Activated CD8-positive, alpha-beta T cell treated with anti-CD3 and anti-CD28 coated beads, Interleukin-2, amount 10 ng/mL, durations not matched to agents 7 days and 5 days (primary cell): Measurements from ENCODE around the gene JADE1. TPM values are rescaled to one million over a fixed set of nuclear protein-coding genes. Genes with fewer than 3 reads are reported as not detected.

Experiments used
- ATAC-seq: fragments of 150-1000 bp; cut with Tn5 transposase; one replicate; pipeline ENCODE4 v1.10.0; 2021; ENCODE audit warnings: moderate library complexity
- CTCF ChIA-PET: fragments of 350-600 bp; sonication (Branson Sonifier 250); formaldehyde crosslinking; loops from one replicate; lab custom pipeline; 2021; ENCODE audit warnings: antibody characterized with exemption; lab: Charles Lee
- POLR2A ChIA-PET: fragments of 350-600 bp; sonication (Branson Sonifier 250); formaldehyde crosslinking; loops from one replicate; lab custom pipeline; 2021; ENCODE audit warnings: antibody characterized with exemption; lab: Charles Lee
- DNase-seq: peaks from one replicate; pipeline ENCODE4 v3.0.0-alpha.2; 2020
- H3K27ac Mint-ChIP-seq: one replicate; pipeline ENCODE4 v1.8.0; 2021; ENCODE audit warnings: mild to moderate bottlenecking, mixed read lengths
- H3K27me3 Mint-ChIP-seq: one replicate; pipeline ENCODE4 v1.8.0; 2021; ENCODE audit warnings: low read depth, mixed read lengths
- H3K36me3 Mint-ChIP-seq: one replicate; pipeline ENCODE4 v1.8.0; 2021; ENCODE audit warnings: low read depth, mixed read lengths
- H3K4me1 Mint-ChIP-seq: one replicate; pipeline ENCODE4 v1.8.0; 2021; ENCODE audit warnings: low read depth, mixed read lengths
- H3K4me3 Mint-ChIP-seq: one replicate; pipeline ENCODE4 v1.8.0; 2021; ENCODE audit warnings: mild to moderate bottlenecking, mixed read lengths
- H3K9me3 Mint-ChIP-seq: one replicate; pipeline ENCODE4 v1.8.0; 2022; ENCODE audit warnings: mixed read lengths; ENCODE audit not compliant: insufficient read depth
- total RNA-seq, 2 experiments: library from RNA; stranded (reverse); gene quantifications; one replicate each; pipeline ENCODE4 v1.2.3, GENCODE V29; 2021

JADE1 gene
- total RNA-seq, 2 experiments from 2014 or later: 33.5 to 36.0 TPM

DNA sequence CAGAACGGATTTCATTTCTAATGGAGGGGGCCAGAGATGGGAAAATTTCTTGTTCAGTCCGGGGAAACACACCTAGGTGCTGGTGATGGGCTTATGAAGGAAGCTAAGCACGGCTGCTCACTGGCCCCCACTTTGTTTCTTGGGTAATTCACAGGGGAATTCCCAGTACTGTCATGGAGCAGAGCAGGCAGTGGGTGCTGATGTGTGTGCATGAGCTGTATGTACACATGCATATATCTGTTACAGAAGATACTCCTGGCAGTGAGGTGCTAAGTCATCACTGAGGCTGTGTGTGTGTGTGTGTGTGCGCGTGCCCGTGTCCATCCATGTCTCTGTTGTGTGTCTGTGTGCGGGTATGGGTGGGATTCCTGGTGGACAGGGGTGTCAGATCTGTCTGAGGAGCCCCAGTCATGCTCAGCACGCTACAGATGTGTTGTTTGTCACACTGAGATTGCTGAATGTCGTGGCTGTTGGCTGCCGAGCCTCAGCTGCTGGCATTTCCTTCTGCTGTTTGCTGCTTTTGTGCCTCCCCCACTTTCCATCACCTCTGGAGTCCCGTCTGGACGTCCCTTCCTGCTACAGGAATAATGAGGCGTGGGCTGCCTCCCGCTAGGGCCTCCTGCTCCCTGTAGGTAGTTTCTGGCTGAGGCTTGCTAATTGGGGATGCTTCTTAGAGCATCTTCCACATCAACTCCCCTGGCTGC is 53.3 kb downstream of the JADE1 start:
- Mint-ChIP-seq H3K9me3 (no peaks in the 10 kb centered on the region), H3K4me3 (no peak overlapping the region), H3K4me1 (peaks cover 47% of the 10 kb centered on the region), H3K36me3 (peaks cover 80% of the 10 kb centered on the region), H3K27me3 (no peaks in the 10 kb centered on the region), H3K27ac (peak overlapping the region; percentile 51)
- DNase-seq (no peak), ATAC-seq (no peak)
- ChIA-PET CTCF (interaction anchor here (1.0 to 2.3 kb wide), 11 partner anchors 8 to 232 kb away, joined by 3 to 18 read pairs (median 4); no protein-coding TSS in a partner anchor), POLR2A (interaction anchor here (0.9 to 1.8 kb wide), 2 partner anchors 10 to 51 kb away, joined by 3 to 12 read pairs; no protein-coding TSS in a partner anchor)

DNA sequence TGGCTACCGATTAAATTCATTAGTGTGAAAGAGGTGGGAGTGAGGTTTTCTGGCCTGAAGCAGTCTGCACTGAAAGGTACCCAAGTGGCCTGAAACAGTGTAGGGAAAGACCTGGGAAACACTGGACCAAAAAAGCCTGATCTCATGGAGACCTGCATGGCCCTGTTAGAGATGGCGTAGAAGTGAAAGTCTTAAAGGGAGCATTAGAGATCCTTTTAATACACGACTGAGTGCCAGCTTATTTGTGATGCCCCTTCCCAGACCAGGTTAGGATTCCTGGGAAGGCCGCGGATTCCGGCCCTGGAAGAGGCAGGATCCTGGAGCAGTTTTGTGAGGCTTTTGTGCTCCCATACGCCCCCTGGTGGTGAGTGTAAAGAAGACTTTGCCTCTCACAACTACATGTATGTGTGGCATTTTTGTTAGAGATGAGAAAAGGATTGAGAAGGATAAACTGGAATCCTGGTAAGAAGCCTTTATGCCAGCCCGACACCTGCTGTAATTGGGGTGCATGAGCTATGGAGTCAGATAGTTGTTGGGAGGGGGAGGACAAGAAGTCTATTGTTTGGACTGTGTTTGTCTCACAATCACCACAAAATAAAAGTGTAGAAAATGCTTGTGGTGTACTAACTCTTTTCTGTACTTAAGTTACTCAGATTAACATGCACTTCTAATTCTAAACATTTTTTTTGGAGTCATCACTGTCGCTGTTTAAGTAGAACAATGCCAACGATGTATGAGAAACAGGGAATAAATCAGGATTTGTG is 54.0 kb downstream of the JADE1 start:
- no peak overlapping the region for H3K4me3 Mint-ChIP-seq
- H3K9me3 Mint-ChIP-seq: no peaks in the 10 kb centered on the region
- peaks cover 79% of the 10 kb centered on the region for H3K36me3 Mint-ChIP-seq
- H3K27me3 Mint-ChIP-seq: no peaks in the 10 kb centered on the region
- ChIA-PET CTCF (interaction anchor here (1.0 to 2.3 kb wide), 10 partner anchors 9 to 230 kb away, joined by 3 to 18 read pairs (median 4); partner anchors contain the start of genes JADE1 and SCLT1), POLR2A (interaction anchor here (1.8 kb wide), 1 partner anchor 51 kb away, joined by 12 read pairs; no protein-coding TSS in a partner anchor)
- H3K27ac Mint-ChIP-seq: peak overlapping the region; percentile 51
- peaks cover 47% of the 10 kb centered on the region for H3K4me1 Mint-ChIP-seq
- DNase-seq (peak; percentile 73), ATAC-seq (peak; percentile 62)

DNA sequence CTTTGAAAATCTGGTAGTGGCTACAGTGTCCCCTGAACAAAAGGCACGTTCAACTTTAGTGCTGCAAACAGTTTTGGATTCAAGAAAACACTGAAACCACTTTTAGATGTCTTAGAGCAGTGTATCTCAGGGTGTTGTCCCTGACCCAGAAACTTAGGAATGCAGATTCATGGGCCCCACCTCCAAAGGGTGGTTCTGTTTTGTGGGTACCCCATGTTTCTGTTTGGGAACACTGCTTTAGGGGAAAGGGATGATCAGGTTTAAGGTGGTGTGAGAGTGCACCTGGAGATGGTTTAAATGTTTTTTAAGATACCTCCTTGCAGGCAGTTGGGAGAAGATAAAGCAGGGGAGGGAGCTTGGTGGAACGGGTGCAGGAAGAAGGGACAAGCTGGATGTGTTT is 55.6 kb downstream of the JADE1 start:
- ATAC-seq (no peak), DNase-seq (no peak)
- H3K4me1 Mint-ChIP-seq: peaks cover 35% of the 10 kb centered on the region
- no peak overlapping the region for H3K27ac Mint-ChIP-seq
- POLR2A ChIA-PET: no interaction called here
- H3K9me3 Mint-ChIP-seq: no peaks in the 10 kb centered on the region
- H3K4me3 Mint-ChIP-seq: no peak overlapping the region
- H3K36me3 Mint-ChIP-seq: peaks cover 80% of the 10 kb centered on the region
- CTCF ChIA-PET: interaction anchor here (0.6 to 1.6 kb wide), 2 partner anchors 53 to 776 kb away, joined by 3 to 8 read pairs; no protein-coding TSS in a partner anchor
- H3K27me3 Mint-ChIP-seq: no peaks in the 10 kb centered on the region

DNA sequence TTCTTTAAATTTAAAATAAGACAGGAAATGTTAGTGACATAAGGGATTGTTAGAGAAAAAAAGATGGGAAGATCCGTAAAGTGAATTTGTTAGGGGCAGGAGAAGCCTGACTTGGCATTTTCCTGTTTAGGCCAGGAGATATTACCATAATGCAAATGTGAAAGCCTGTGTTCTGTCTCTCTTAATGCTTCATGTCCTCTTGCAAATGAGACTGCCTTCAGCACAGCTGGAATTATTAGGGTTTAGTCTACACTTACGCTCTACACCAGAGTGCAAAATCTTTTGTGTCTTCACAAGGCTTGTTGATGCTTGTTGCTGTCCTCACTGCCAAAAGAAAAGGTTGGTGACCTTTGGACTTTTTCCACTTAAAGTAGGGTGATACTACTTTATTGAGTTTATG is 56.8 kb downstream of the JADE1 start:
- Mint-ChIP-seq H3K4me3 (no peak overlapping the region), H3K36me3 (peaks cover 80% of the 10 kb centered on the region), H3K4me1 (peaks cover 24% of the 10 kb centered on the region), H3K27ac (no peak overlapping the region), H3K27me3 (no peaks in the 10 kb centered on the region), H3K9me3 (no peaks in the 10 kb centered on the region)
- DNase-seq: no peak
- ATAC-seq: no peak
- ChIA-PET CTCF (interaction anchor here (1.0 to 1.6 kb wide), 3 partner anchors 9 to 57 kb away, joined by 3 to 8 read pairs (median 6); partner anchors contain the start of gene JADE1), POLR2A (no interaction called here)

DNA sequence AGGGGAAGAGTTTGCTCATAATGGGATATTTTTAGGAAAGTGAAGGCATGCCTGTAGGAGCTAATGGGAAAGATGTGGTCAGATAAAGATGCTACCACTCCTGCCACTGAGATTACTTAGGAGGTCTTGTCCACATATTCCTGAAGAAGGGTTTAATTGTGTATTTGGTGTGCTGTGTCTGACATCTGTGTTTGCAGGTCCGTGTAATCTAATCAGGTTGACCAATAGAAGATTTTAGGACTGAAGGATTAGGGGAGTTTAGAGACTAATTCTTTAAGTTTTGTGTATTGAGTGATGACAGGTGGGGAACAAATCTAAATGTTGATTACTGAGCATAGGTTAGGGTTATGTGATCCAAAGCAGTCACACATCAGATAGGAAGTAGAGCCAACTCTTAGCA is 57.2 kb downstream of the JADE1 start:
- Mint-ChIP-seq H3K9me3 (no peaks in the 10 kb centered on the region), H3K4me1 (peaks cover 20% of the 10 kb centered on the region), H3K36me3 (peaks cover 80% of the 10 kb centered on the region), H3K27ac (no peak overlapping the region), H3K27me3 (no peaks in the 10 kb centered on the region), H3K4me3 (no peak overlapping the region)
- CTCF ChIA-PET: interaction anchor here (1.6 kb wide), 2 partner anchors 10 to 54 kb away, joined by 6 to 8 read pairs; no protein-coding TSS in a partner anchor
- ATAC-seq (no peak), DNase-seq (no peak)
- POLR2A ChIA-PET: no interaction called here

DNA sequence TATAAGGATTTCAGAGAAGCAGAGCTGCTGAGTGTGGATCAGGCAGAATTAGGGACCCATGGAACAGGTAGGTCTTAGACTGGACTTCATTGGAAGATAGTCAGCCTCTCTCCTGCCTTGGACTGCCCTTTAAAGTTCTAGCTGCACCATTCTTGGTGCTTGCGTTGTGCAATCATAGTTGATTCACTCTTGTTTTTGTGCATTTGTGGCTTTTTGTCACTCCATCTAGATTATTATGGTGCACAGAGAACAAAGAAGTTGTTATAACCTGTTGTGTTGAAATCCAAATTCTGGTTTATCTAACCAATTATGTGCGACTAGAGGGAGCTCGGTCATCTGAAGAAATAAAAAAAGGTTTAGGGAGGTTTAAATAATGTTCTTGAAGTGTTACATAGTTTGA is 59.3 kb downstream of the JADE1 start:
- ChIA-PET CTCF (interaction anchor here (1.2 kb wide), 1 partner anchor 14 kb away, joined by 4 read pairs; no protein-coding TSS in a partner anchor), POLR2A (interaction anchor here (0.8 kb wide), 1 partner anchor 57 kb away, joined by 5 read pairs; no protein-coding TSS in a partner anchor)
- H3K4me1 Mint-ChIP-seq: no peaks in the 10 kb centered on the region
- no peaks in the 10 kb centered on the region for H3K27me3 Mint-ChIP-seq
- H3K4me3 Mint-ChIP-seq: no peak overlapping the region
- no peak overlapping the region for H3K27ac Mint-ChIP-seq
- H3K36me3 Mint-ChIP-seq: peaks cover 76% of the 10 kb centered on the region
- no peaks in the 10 kb centered on the region for H3K9me3 Mint-ChIP-seq
- no peak for DNase-seq
- ATAC-seq: no peak

DNA sequence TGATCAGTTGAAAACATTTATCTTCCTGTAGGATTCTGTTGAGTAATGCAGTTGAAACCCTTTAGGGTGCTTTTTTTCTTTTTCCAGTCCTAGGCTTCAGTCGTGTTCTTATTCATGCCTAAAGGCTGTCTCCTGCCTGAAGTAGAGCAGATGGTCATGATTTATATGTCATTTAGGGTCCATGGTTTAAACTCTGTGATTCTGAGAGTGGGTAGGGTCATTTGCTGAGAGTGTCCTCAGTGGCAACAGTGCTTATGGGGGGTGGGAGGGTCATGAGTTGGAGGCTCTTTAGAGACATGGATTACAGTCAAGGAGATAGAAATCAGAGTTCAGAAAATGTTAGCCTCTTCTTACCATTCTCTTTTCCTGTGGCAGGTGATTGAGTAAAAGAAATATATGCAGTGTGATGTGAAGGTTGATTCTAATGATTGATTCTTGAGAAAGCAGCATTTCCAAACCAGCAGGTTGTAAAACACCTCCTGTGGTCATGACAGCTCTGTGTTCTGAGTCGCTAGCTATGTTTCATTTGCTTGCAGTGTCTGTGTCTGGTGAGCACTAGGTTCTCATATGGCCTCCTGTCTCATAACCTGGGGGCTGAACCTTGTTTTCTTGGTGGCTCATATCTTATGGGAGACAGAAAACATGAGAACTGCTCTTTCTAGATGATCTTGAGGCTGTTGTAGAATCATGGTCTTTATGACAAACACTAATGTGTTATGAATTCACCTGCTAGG is 60.4 kb downstream of the JADE1 start:
- Mint-ChIP-seq H3K4me1 (no peaks in the 10 kb centered on the region), H3K4me3 (no peak overlapping the region), H3K27me3 (no peaks in the 10 kb centered on the region), H3K9me3 (no peaks in the 10 kb centered on the region), H3K36me3 (peaks cover 76% of the 10 kb centered on the region), H3K27ac (peak overlapping the region; percentile 62)
- ChIA-PET CTCF (no interaction called here), POLR2A (no interaction called here)
- no peak for DNase-seq
- ATAC-seq: no peak

DNA sequence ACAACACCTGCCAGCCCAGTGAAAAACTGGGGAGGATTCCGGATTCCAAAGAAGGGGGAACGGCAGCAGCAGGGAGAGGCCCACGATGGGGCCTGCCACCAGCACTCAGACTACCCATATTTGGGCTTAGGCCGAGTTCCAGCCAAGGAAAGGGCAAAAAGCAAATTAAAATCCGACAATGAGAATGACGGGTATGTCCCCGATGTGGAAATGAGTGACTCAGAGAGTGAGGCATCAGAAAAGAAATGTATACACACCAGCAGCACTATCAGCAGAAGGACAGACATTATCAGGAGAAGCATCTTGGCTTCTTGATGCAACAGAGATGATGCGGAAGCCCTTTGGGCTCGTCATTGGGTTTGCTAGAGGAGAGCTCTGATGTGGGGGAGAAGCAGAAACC is 62.4 kb downstream of the JADE1 start:
- Mint-ChIP-seq H3K27me3 (no peaks in the 10 kb centered on the region), H3K27ac (no peak overlapping the region), H3K36me3 (peaks cover 68% of the 10 kb centered on the region), H3K4me1 (no peaks in the 10 kb centered on the region), H3K4me3 (no peak overlapping the region), H3K9me3 (no peaks in the 10 kb centered on the region)
- no peak for DNase-seq
- no peak for ATAC-seq
- ChIA-PET POLR2A (interaction anchor here (1.5 kb wide), 1 partner anchor 60 kb away, joined by 6 read pairs; no protein-coding TSS in a partner anchor), CTCF (no interaction called here)

DNA sequence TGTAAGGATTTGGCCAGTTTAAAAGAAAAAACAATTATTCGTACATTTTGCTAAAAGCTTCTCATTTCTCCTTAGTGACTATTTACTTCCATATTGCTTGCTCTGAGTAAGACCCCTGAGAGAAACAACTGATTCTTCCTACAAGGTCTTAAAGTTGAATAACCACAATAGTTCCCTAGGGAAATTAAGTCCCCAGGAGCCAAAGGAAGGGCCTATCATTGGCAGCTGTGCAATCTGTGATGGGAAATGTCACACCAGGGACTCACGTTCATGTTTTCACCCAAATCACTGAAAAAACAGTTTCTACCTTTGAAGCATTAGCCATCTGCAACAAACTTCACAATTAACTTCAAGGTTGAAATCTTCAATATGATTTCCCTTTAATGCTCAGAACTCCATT is 66.7 kb downstream of the JADE1 start:
- Mint-ChIP-seq H3K27me3 (no peaks in the 10 kb centered on the region), H3K4me3 (no peak overlapping the region), H3K4me1 (no peaks in the 10 kb centered on the region), H3K27ac (no peak overlapping the region), H3K36me3 (peaks cover 40% of the 10 kb centered on the region), H3K9me3 (no peaks in the 10 kb centered on the region)
- POLR2A ChIA-PET: no interaction called here
- no peak for ATAC-seq
- CTCF ChIA-PET: no interaction called here
- no peak for DNase-seq

DNA sequence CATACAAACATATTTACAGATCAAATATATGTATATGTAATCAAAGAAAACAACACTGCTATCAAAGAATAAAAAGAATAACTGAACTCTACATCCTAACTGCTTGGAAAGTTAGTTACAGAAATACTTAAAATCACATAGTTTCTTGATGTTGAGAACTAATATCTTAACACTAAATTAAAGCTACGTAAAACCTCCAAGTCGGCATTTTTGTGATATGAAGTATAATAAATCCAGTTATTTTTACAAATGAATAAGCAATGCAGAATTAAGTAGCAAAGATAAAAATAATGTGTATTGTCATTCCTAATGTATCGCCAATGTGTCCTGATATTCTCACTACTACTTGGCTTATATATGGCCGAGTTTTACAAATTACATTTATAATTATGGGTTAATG is 68.4 kb downstream of the JADE1 start:
- H3K4me3 Mint-ChIP-seq: no peak overlapping the region
- ChIA-PET CTCF (interaction anchor here (1.3 kb wide), 1 partner anchor 16 kb away, joined by 5 read pairs; no protein-coding TSS in a partner anchor), POLR2A (no interaction called here)
- H3K36me3 Mint-ChIP-seq: peaks cover 28% of the 10 kb centered on the region
- ATAC-seq: no peak
- no peaks in the 10 kb centered on the region for H3K27me3 Mint-ChIP-seq
- H3K4me1 Mint-ChIP-seq: no peaks in the 10 kb centered on the region
- no peak for DNase-seq
- no peak overlapping the region for H3K27ac Mint-ChIP-seq
- no peaks in the 10 kb centered on the region for H3K9me3 Mint-ChIP-seq

DNA sequence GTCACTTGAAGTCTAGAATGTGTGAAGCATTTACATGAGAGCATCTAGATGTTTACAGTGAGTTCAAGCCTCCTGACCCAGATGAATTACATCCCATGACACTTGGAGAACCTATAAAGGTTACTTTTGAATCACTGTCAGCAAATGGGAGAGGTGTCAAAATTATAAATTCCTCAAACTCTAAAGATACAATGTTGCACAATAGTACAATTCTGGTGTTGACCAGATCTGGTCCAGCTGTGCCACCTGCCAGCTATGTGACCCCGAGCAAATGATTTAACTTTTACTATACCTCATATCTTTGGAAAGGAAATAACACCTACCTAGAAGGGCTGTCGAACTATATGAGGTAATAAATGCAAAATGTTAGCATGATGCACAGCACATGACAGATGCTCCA is 69.8 kb downstream of the JADE1 start:
- no peak overlapping the region for H3K4me3 Mint-ChIP-seq
- DNase-seq: no peak
- H3K27ac Mint-ChIP-seq: no peak overlapping the region
- ChIA-PET POLR2A (no interaction called here), CTCF (interaction anchor here (1.3 kb wide), 1 partner anchor 17 kb away, joined by 5 read pairs; no protein-coding TSS in a partner anchor)
- peaks cover 6% of the 10 kb centered on the region for H3K4me1 Mint-ChIP-seq
- no peaks in the 10 kb centered on the region for H3K27me3 Mint-ChIP-seq
- ATAC-seq: no peak
- H3K9me3 Mint-ChIP-seq: no peaks in the 10 kb centered on the region
- H3K36me3 Mint-ChIP-seq: peaks cover 28% of the 10 kb centered on the region
